ENCODE measurements around the gene ENOX2.

The ENOX2 gene

GRCh38 chrX:130884627-130885026, 18.4 kb downstream of the ENOX2 start:
- H3K4me3 ChIP-seq (ENCODE audit: low read depth, low read length), result no peak overlapping the region

- H3K4me3 ChIP-seq (ENCODE audit: low read depth, low read length), result no peak overlapping the region
Measured at GRCh38 chrX:130879869-130880268, 23.1 kb downstream of the ENOX2 start.

- no peak overlapping the region for H3K4me3 ChIP-seq (ENCODE audit: low read depth, low read length)
Measured at GRCh38 chrX:130878350-130879341, 24.4 kb downstream of the ENOX2 start.

- H3K4me3 ChIP-seq (ENCODE audit: low read depth, low read length), result no peak overlapping the region
Measured at GRCh38 chrX:130877892-130878341, 25.1 kb downstream of the ENOX2 start.

GRCh38 chrX:130876226-130876625, 26.8 kb downstream of the ENOX2 start:
- H3K4me3 ChIP-seq (ENCODE audit: low read depth, low read length), result no peak overlapping the region

- no peak overlapping the region for H3K4me3 ChIP-seq (ENCODE audit: low read depth, low read length)
Measured at GRCh38 chrX:130874751-130875150, 28.3 kb downstream of the ENOX2 start.

- H3K4me3 ChIP-seq (ENCODE audit: low read depth, low read length), result no peak overlapping the region
Measured at GRCh38 chrX:130869239-130869638, 33.8 kb downstream of the ENOX2 start.

GRCh38 chrX:130861462-130861861, 41.5 kb downstream of the ENOX2 start:
- H3K4me3 ChIP-seq (ENCODE audit: low read depth, low read length), result no peak overlapping the region

GRCh38 chrX:130857207-130857606, 45.8 kb downstream of the ENOX2 start:
- no peak overlapping the region for H3K4me3 ChIP-seq (ENCODE audit: low read depth, low read length)

- no peak overlapping the region for H3K4me3 ChIP-seq (ENCODE audit: low read depth, low read length)
Measured at GRCh38 chrX:130851569-130851968, 51.4 kb downstream of the ENOX2 start.

GRCh38 chrX:130848763-130849162, 54.2 kb downstream of the ENOX2 start:
- H3K4me3 ChIP-seq (ENCODE audit: low read depth, low read length), result no peak overlapping the region

GRCh38 chrX:130846746-130847145, 56.3 kb downstream of the ENOX2 start:
- no peak overlapping the region for H3K4me3 ChIP-seq (ENCODE audit: low read depth, low read length)

- no peak overlapping the region for H3K4me3 ChIP-seq (ENCODE audit: low read depth, low read length)
Measured at GRCh38 chrX:130841776-130842175, 61.2 kb downstream of the ENOX2 start.

GRCh38 chrX:130840345-130840744, 62.7 kb downstream of the ENOX2 start:
- H3K4me3 ChIP-seq (ENCODE audit: low read depth, low read length), result no peak overlapping the region

GRCh38 chrX:130836447-130836846, 66.6 kb downstream of the ENOX2 start:
- H3K4me3 ChIP-seq (ENCODE audit: low read depth, low read length), result no peak overlapping the region

- no peak overlapping the region for H3K4me3 ChIP-seq (ENCODE audit: low read depth, low read length)
Measured at GRCh38 chrX:130834830-130835229, 68.2 kb downstream of the ENOX2 start.

- H3K4me3 ChIP-seq (ENCODE audit: low read depth, low read length), result no peak overlapping the region
Measured at GRCh38 chrX:130834149-130834548, 68.9 kb downstream of the ENOX2 start.

- H3K4me3 ChIP-seq (ENCODE audit: low read depth, low read length), result no peak overlapping the region
Measured at GRCh38 chrX:130831347-130831722, 71.7 kb downstream of the ENOX2 start.

GRCh38 chrX:130830599-130831346, 72.2 kb downstream of the ENOX2 start:
- H3K4me3 ChIP-seq (ENCODE audit: low read depth, low read length), result no peak overlapping the region

GRCh38 chrX:130829526-130830515, 73.2 kb downstream of the ENOX2 start:
- no peak overlapping the region for H3K4me3 ChIP-seq (ENCODE audit: low read depth, low read length)

- no peak overlapping the region for H3K4me3 ChIP-seq (ENCODE audit: low read depth, low read length)
Measured at GRCh38 chrX:130828641-130829040, 74.4 kb downstream of the ENOX2 start.
